HepG2 (cell line): Measurements from ENCODE around the gene RABEPK. TPM values are rescaled to one million over a fixed set of nuclear protein-coding genes. Genes with fewer than 3 reads are reported as not detected.

Experiments
- ELF3 ChIP-seq: IDR thresholded peaks from 2 replicates; pipeline ENCODE4 v1.6.1; 2016; ENCODE audit warnings: missing genetic modification reagents, missing compliant biosample characterization
- HDAC2 ChIP-seq: sonication (generic); formaldehyde crosslinking; IDR thresholded peaks from 2 replicates; pipeline ENCODE4 v1.4.0; 2020; ENCODE audit warnings: missing genetic modification reagents
- KDM2A ChIP-seq: sonication (generic); formaldehyde crosslinking; IDR thresholded peaks from 2 replicates; pipeline ENCODE4 v1.4.0; 2020; ENCODE audit warnings: low read depth, missing genetic modification reagents, borderline replicate concordance
- KLF15 ChIP-seq: sonication (generic); formaldehyde crosslinking; IDR thresholded peaks from 2 replicates; pipeline ENCODE4 v1.8.1; 2023; ENCODE audit warnings: borderline replicate concordance, mild to moderate bottlenecking, inconsistent platforms, missing genetic modification reagents, mixed read lengths
- TOPORS ChIP-seq: sonication (generic); formaldehyde crosslinking; IDR thresholded peaks from 2 replicates; pipeline ENCODE4 v1.8.0; 2023; ENCODE audit warnings: mild to moderate bottlenecking, missing genetic modification reagents
- YEATS2 ChIP-seq: sonication (generic); formaldehyde crosslinking; IDR thresholded peaks from 2 replicates; pipeline ENCODE4 v1.4.0; 2020; ENCODE audit warnings: missing genetic modification reagents, borderline replicate concordance
- ZNF124 ChIP-seq: sonication (generic); formaldehyde crosslinking; IDR thresholded peaks from 2 replicates; pipeline ENCODE4 v1.4.0; 2020; ENCODE audit warnings: missing genetic modification reagents
- polyA plus RNA-seq, 8 experiments: library from polyadenylated mRNA; depleted of rRNA in 3 of 8; stranded (reverse) in 7 of 8; unstranded in 1 of 8; fragments of >200 nt; fragmentation: Illumina TruSeq in 4 of 8; extraction: Trizol in 4 of 8; gene quantifications; 2 replicates each; pipeline versions ENCODE4 v1.2.1 to v1.2.3, GENCODE V29; 2011 to 2016; ENCODE audit warnings: low read depth in 4 of 8, missing spikeins in 1 of 8, mixed read lengths in 1 of 8; ENCODE audit not compliant: insufficient read depth in 1 of 8
- total RNA-seq, 5 experiments: library from RNA; depleted of rRNA; stranded (reverse); fragments of >200 nt; fragmentation: Illumina TruSeq; extraction: Trizol; gene quantifications; 2 replicates each; pipeline ENCODE4 v1.2.3, GENCODE V29; 2016; ENCODE audit warnings: low read depth in 1 of 5
- TF ChIP-seq, protein P1 (sequence below): sonication (generic); formaldehyde crosslinking; IDR thresholded peaks from 2 replicates; pipeline ENCODE4 v1.5.0; 2020; ENCODE audit warnings: missing genetic modification reagents, mild to moderate bottlenecking, borderline replicate concordance
- TF ChIP-seq, protein P2 (sequence below): sonication (generic); formaldehyde crosslinking; IDR thresholded peaks from 2 replicates; pipeline ENCODE4 v1.5.0; 2020; ENCODE audit warnings: mild to moderate bottlenecking, missing genetic modification reagents
- TF ChIP-seq, protein P3 (sequence below), 2 experiments: sonication (generic) in 1 of 2; formaldehyde crosslinking in 1 of 2; IDR thresholded peaks; 2 replicates each; pipeline versions ENCODE4 v1.4.0 to v1.6.1; 2016 to 2020; ENCODE audit warnings: borderline replicate concordance in 1 of 2, low read depth in 1 of 2, mild to moderate bottlenecking in 1 of 2, missing genetic modification reagents in 1 of 2
- TF ChIP-seq, protein P4 (sequence below): IDR thresholded peaks from 2 replicates; pipeline ENCODE4 v1.6.1; 2012; ENCODE audit warnings: inconsistent platforms
- TF ChIP-seq, protein P5 (sequence below): sonication (generic); formaldehyde crosslinking; IDR thresholded peaks from 2 replicates; pipeline ENCODE4 v1.4.0; 2020; ENCODE audit warnings: missing genetic modification reagents, borderline replicate concordance

The RABEPK gene
- total and polyA plus RNA-seq, 2 of the 13 experiments (the other 11 are each of a cell fraction or from before 2014, with no cell fraction given) = 75.5 to 90.0 TPM

DNA sequence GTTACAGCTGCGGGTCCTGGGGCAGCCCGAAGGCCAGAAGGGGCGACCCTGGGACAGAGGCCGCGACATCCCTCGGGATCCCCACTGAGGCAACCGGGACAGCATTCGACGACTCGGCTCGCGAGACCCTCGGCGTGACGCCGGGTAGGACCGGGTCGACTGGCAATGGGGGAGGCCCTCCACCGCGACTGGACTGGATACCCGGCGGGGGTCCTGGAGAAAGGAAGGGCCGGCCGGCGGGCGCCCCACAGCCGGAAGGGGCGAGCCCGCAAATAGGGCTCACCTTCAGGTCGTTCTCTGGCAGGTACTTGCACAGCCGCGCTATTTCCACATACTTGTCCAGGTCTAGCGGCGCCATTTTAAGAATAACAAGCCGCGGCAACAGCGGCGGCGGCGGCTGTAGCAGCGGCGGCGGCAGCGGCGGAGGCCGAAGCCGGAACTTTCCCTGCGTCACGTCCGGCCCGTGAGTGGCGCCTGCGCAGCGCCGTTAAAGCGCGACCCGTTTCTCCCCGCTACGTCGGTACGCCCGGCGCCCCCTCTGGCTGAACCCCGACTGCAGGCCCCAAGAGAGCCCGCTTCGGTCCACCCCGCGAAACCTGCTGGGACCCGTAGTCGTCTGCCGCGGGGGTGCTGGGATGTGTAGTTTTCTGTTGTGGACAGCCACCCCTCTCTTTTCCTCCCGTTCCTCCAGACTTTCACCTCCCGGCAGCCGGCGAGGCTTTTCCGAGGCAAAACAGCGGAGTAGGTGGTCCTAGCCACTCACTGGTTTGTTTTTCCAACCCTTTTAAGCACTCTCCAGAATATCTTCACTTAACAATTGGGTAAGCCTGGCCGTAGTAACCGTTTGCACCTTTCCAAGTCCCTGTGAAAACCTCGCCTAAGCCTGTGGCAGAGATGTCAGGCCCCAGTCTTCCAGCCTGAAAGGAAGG, 10.7 kb upstream of the RABEPK start, which contains the start of gene PPP6C (continued):
- TF ChIP-seq, protein P1, sequence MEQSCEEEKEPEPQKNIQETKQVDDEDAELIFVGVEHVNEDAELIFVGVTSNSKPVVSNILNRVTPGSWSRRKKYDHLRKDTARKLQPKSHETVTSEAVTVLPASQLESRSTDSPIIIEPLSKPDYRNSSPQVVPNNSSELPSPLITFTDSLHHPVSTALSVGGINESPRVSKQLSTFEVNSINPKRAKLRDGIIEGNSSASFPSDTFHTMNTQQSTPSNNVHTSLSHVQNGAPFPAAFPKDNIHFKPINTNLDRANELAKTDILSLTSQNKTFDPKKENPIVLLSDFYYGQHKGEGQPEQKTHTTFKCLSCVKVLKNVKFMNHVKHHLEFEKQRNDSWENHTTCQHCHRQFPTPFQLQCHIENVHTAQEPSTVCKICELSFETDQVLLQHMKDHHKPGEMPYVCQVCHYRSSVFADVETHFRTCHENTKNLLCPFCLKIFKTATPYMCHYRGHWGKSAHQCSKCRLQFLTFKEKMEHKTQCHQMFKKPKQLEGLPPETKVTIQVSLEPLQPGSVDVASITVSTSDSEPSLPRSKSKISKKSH (CRISPR knock-in tag) = no peak
- TF ChIP-seq KLF15 (no peak), ZNF124 (peak; percentile 87), HDAC2 (CRISPR knock-in tag) (peak; percentile 60), KDM2A (peak; percentile 94), TOPORS (peak; percentile 30; the same call in 1 of the 2 replicates), ELF3 (peak; percentile 79), YEATS2 (CRISPR knock-in tag) (peak; percentile 94)
- TF ChIP-seq, protein P2, sequence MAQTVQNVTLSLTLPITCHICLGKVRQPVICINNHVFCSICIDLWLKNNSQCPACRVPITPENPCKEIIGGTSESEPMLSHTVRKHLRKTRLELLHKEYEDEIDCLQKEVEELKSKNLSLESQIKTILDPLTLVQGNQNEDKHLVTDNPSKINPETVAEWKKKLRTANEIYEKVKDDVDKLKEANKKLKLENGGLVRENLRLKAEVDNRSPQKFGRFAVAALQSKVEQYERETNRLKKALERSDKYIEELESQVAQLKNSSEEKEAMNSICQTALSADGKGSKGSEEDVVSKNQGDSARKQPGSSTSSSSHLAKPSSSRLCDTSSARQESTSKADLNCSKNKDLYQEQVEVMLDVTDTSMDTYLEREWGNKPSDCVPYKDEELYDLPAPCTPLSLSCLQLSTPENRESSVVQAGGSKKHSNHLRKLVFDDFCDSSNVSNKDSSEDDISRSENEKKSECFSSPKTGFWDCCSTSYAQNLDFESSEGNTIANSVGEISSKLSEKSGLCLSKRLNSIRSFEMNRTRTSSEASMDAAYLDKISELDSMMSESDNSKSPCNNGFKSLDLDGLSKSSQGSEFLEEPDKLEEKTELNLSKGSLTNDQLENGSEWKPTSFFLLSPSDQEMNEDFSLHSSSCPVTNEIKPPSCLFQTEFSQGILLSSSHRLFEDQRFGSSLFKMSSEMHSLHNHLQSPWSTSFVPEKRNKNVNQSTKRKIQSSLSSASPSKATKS (CRISPR knock-in tag) = 0 out of 2 replicates have a peak, but pooled peaks have one; percentile 37
- TF ChIP-seq, protein P3, sequence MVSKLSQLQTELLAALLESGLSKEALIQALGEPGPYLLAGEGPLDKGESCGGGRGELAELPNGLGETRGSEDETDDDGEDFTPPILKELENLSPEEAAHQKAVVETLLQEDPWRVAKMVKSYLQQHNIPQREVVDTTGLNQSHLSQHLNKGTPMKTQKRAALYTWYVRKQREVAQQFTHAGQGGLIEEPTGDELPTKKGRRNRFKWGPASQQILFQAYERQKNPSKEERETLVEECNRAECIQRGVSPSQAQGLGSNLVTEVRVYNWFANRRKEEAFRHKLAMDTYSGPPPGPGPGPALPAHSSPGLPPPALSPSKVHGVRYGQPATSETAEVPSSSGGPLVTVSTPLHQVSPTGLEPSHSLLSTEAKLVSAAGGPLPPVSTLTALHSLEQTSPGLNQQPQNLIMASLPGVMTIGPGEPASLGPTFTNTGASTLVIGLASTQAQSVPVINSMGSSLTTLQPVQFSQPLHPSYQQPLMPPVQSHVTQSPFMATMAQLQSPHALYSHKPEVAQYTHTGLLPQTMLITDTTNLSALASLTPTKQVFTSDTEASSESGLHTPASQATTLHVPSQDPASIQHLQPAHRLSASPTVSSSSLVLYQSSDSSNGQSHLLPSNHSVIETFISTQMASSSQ (IDR thresholded peaks at IDR 0.05; ENCODE audit: low read depth) = no peak
- TF ChIP-seq, protein P3 (CRISPR knock-in tag; IDR thresholded peaks at IDR 0.05; ENCODE audit: borderline replicate concordance) = peak; percentile 67; the same call in 1 of the 2 replicates
- TF ChIP-seq, protein P4, sequence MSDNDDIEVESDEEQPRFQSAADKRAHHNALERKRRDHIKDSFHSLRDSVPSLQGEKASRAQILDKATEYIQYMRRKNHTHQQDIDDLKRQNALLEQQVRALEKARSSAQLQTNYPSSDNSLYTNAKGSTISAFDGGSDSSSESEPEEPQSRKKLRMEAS = peak; percentile 55
- TF ChIP-seq, protein P5, sequence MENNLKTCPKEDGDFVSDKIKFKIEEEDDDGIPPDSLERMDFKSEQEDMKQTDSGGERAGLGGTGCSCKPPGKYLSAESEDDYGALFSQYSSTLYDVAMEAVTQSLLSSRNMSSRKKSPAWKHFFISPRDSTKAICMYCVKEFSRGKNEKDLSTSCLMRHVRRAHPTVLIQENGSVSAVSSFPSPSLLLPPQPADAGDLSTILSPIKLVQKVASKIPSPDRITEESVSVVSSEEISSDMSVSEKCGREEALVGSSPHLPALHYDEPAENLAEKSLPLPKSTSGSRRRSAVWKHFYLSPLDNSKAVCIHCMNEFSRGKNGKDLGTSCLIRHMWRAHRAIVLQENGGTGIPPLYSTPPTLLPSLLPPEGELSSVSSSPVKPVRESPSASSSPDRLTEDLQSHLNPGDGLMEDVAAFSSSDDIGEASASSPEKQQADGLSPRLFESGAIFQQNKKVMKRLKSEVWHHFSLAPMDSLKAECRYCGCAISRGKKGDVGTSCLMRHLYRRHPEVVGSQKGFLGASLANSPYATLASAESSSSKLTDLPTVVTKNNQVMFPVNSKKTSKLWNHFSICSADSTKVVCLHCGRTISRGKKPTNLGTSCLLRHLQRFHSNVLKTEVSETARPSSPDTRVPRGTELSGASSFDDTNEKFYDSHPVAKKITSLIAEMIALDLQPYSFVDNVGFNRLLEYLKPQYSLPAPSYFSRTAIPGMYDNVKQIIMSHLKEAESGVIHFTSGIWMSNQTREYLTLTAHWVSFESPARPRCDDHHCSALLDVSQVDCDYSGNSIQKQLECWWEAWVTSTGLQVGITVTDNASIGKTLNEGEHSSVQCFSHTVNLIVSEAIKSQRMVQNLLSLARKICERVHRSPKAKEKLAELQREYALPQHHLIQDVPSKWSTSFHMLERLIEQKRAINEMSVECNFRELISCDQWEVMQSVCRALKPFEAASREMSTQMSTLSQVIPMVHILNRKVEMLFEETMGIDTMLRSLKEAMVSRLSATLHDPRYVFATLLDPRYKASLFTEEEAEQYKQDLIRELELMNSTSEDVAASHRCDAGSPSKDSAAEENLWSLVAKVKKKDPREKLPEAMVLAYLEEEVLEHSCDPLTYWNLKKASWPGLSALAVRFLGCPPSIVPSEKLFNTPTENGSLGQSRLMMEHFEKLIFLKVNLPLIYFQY (CRISPR knock-in tag) = peak; percentile 90; the same call in 1 of the 2 replicates
